Right lobe of liver (tissue), 6 donors: ENCODE results near the gene PCSK6. TPM values are rescaled to one million over a fixed set of nuclear protein-coding genes. Genes with fewer than 3 reads are reported as not detected.
"Not testable (repeated sequence)": the region's sequence is repeated elsewhere in the genome, so short reads cannot be mapped to it uniquely, and the experiment has no call there.

Source experiments
- ATAC-seq, 4 donors: fragments of 200-7000 bp; cut with Tn5 transposase; one replicate each; pipeline ENCODE4 v1.9.1; 2020; ENCODE audit warnings: mild to moderate bottlenecking in 4 of 4, moderate library complexity in 4 of 4
- DNase-seq, 3 donors: peaks; one replicate each; pipeline ENCODE4 v3.0.0-alpha.2; 2020
- H3K27ac ChIP-seq, 3 donors: fragments of 200-600 bp; one replicate each; pipeline ENCODE4 v1.8.0; 2022
- H3K27me3 ChIP-seq, 2 donors: fragments of 200-600 bp; one replicate each; pipeline ENCODE4 v1.8.0; 2022
- H3K36me3 ChIP-seq, 4 donors: fragments of 200-600 bp; sonication (generic) in 1 of 4; one replicate each; pipeline versions ENCODE4 v1.5.1 to v1.8.0; 2017 to 2022; ENCODE audit warnings: control low read depth in 1 of 4
- H3K4me1 ChIP-seq, 4 donors: fragments of 200-600 bp; sonication (generic) in 1 of 4; one replicate each; pipeline versions ENCODE4 v1.5.1 to v1.8.0; 2017 to 2022; ENCODE audit warnings: control low read depth in 1 of 4
- H3K4me3 ChIP-seq, 3 donors: fragments of 200-600 bp; one replicate each; pipeline ENCODE4 v1.8.0; 2022
- H3K9me3 ChIP-seq, 4 donors: fragments of 200-600 bp; sonication (generic) in 1 of 4; one replicate each; pipeline versions ENCODE4 v1.5.1 to v1.8.0; 2017 to 2022; ENCODE audit warnings: control low read depth in 1 of 4
- CTCF ChIP-seq, 4 donors: fragments of 200-600 bp in 3 of 4; fragments of 450-650 bp in 1 of 4; IDR thresholded peaks; one replicate each; pipeline versions ENCODE4 v1.5.1 to v1.8.0; 2016 to 2022; ENCODE audit warnings: antibody characterized with exemption in 4 of 4, mild to moderate bottlenecking in 2 of 4
- POLR2A ChIP-seq: fragments of 450-650 bp; IDR thresholded peaks from one replicate; pipeline ENCODE4 v1.6.1; 2017; ENCODE audit warnings: antibody characterized with exemption, mild to moderate bottlenecking
- WGBS: methylation state at CpG from one replicate; pipeline ENCODE4 v1.1.6; 2018; ENCODE audit warnings: low coverage, low lambda C conversion rate; ENCODE audit not compliant: insufficient coverage; ENCODE audit errors: missing lambda C conversion rate; 5-methylcytosine and 5-hydroxymethylcytosine counted together
- intact Hi-C, 2 donors: fragments of 100-400 bp; cut with DNase I; formaldehyde crosslinking; loops; one replicate each; pipeline versions ENCODE4 v1.11.2 to v1.14.1; 2022
- total RNA-seq, 6 experiments: library from RNA; depleted of rRNA in 2 of 6; stranded (reverse); fragments of >200 nt in 2 of 6; fragmentation: NEBNext Ultra II Directional in 3 of 6; extraction: Animal tissue kit (Norgen Biotek cat#: 25700) in 3 of 6; gene quantifications; one replicate each; pipeline versions ENCODE4 v1.1.0 to v1.2.4, GENCODE V29; 2016 to 2023
- donor health status: DM: no; HTN: yes; CAD: no.
- donor health status: DM: no; HTN: no; CAD: no.
- donor health status: DM: no; HTN: no; CAD: no.
- donor health status: DM: no; HTN: yes; CAD: no.
- donor health status: DM: no; HTN: yes; CAD: no.

PCSK6 gene
- total RNA-seq, 6 experiments from 2014 or later: 165 to 218 (median 207) TPM

DNA sequence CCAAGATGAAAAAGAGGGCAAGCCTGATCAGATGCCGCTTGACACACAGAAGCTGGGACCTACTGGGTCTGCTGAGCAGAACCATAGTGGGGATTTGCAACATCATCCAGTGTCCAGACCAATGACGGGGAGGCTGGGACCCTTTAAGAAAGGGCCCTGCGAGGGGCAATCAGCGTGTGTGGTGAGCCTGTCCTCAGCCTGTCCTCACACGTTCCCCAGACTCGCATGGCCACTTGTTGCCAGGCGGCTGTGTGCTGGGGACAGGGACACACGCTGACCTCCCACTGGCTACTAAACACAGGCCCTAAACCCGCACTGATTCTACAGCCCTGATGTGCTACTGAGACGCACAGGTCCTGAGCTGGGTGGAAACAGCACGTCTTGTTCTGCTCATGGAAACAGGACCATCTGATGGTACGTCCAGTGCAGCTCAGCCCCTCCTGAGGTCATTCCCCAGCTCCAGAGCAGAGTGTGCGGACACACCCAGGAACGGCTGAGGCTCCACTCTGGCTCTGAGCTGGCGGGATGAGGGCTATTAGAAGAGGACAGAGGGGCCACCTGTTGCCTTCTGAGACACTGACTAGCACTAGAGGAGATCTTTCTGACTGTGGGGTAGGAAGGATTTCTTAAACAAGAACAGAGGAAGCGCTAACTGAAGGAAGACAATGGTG lies 24.4 kb downstream of the PCSK6 start:
- DNase-seq: peak in 1 of 3 donors; percentile 33
- TF ChIP-seq POLR2A: no peak
- no peak for TF ChIP-seq CTCF (IDR thresholded peaks at IDR 0.05)
- Histone ChIP-seq H3K4me1 (peaks cover 0 to 44% (median 9%) of the 10 kb centered on the region in 4 donors), H3K27me3 (no peaks in the 10 kb centered on the region), H3K4me3 (no peak overlapping the region), H3K27ac (peak overlapping the region in 1 of 3 donors; percentile 4), H3K36me3 (no peaks in the 10 kb centered on the region), H3K9me3 (no peaks in the 10 kb centered on the region)
- WGBS: 64% methylated on average over 5 of the region's 16 CpGs
- intact Hi-C loops: no loop called here
- peak in 2 of 4 donors; percentile 12 to 32 for ATAC-seq

GRCh38 chr15:101464256-101464998 lies 25.1 kb downstream of the PCSK6 start:
- no peaks in the 10 kb centered on the region for H3K36me3 ChIP-seq
- WGBS: 47% methylated on average over 7 of the region's 20 CpGs
- peaks cover 0 to 37% (median 9%) of the 10 kb centered on the region in 4 donors for H3K4me1 ChIP-seq
- no peak overlapping the region for H3K4me3 ChIP-seq
- TF ChIP-seq CTCF (IDR thresholded peaks at IDR 0.05) (no peak), POLR2A (no peak)
- H3K9me3 ChIP-seq: no peaks in the 10 kb centered on the region
- peak; percentile 38 to 61 (median 43) for ATAC-seq
- no peaks in the 10 kb centered on the region for H3K27me3 ChIP-seq
- H3K27ac ChIP-seq: peak overlapping the region in 1 of 3 donors; percentile 4
- no peak for DNase-seq
- intact Hi-C loops: no loop called here

DNA sequence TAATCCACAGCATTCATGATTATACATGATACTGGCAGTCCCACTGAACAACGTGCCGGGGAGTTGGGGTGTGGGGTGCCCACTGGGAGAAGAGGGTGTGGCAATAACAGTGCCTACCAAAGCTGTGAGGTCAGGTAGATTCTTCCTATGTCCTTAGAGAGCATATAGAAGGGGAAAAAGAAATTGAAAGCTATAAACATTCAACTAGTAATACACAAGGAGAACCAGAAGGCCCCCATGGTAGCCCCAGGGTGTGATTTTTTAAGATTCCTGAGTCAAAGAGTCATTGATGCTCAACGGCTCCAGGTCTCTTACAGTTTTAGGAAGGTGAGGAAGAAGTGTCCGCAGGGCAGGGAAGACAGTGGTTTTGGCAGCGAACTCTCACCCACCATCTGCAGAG lies 25.8 kb downstream of the PCSK6 start:
- Histone ChIP-seq H3K27ac (peak overlapping the region in 1 of 3 donors; percentile 4), H3K4me1 (peaks cover 0 to 33% (median 9%) of the 10 kb centered on the region in 4 donors)
- H3K36me3 ChIP-seq, H3K9me3 ChIP-seq, ATAC-seq, intact Hi-C loops, DNase-seq, H3K27me3 ChIP-seq, H3K4me3 ChIP-seq: not testable (repeated sequence)
- WGBS: 90% methylated on average over 2 of the region's 5 CpGs

DNA sequence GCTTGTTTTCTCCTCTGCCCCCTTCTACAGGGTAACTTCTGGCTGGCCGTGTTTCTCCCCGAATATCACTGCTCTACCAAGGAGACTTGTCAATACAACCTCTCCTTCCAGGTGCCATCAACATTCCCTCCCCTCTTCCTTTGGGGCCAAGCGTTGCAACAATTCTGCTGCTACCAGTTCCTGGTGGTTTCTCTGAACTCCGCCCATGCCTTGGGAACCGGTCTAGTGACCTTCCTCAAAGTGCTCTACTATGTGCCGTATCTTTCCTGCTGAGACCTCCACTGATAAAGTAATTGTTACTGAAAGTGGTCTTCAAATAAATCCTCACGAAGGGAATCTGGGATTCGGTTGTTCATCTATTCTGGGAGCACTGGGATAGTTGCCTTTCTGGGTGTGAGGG lies 26.2 kb downstream of the PCSK6 start:
- ATAC-seq (no peak), DNase-seq (no peak)
- H3K4me1 ChIP-seq: peaks cover 0 to 31% (median 9%) of the 10 kb centered on the region in 4 donors
- no peaks in the 10 kb centered on the region for H3K9me3 ChIP-seq
- intact Hi-C loops: no loop called here
- no peaks in the 10 kb centered on the region for H3K27me3 ChIP-seq
- TF ChIP-seq CTCF (IDR thresholded peaks at IDR 0.05) (no peak), POLR2A (no peak)
- no peaks in the 10 kb centered on the region for H3K36me3 ChIP-seq
- WGBS: 76% methylated on average over 7 of the region's 8 CpGs
- no peak overlapping the region for H3K4me3 ChIP-seq
- H3K27ac ChIP-seq: no peak overlapping the region

DNA sequence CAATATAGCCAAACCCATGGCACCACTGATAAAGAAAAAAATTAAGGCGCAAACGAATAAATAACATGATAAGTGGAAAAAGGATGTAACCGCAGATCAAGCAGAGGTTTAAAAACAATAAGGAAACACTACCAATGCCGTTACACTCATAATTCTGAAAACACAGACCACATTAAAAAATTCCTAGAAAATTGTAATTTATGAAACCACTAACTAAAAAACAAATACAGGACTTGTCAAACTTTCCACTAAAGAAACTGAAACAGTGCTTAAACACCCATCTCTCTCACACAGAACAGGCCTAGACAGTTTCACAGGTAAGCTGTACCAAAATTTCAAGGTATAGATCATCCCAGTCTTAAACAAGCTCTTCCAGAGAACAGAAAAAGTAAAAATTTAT lies 28.4 kb downstream of the PCSK6 start:
- Histone ChIP-seq H3K9me3 (no peaks in the 10 kb centered on the region), H3K36me3 (no peaks in the 10 kb centered on the region), H3K4me1 (peaks cover 0 to 38% (median 11%) of the 10 kb centered on the region in 4 donors), H3K4me3 (no peak overlapping the region), H3K27me3 (no peaks in the 10 kb centered on the region), H3K27ac (no peak overlapping the region)
- ATAC-seq (no peak), DNase-seq (no peak)
- TF ChIP-seq CTCF (IDR thresholded peaks at IDR 0.05) (no peak), POLR2A (no peak)
- 71% methylated on average over 4 of the region's 4 CpGs for WGBS
- intact Hi-C loops: no loop called here
